Prostate gland (tissue), 2 donors: ENCODE measurements around the gene DSCAM.

Experiments
- CTCF ChIP-seq, 4 experiments: fragments of 200-600 bp in 2 of 4; fragments of 450-650 bp in 2 of 4; sonication (generic) in 2 of 4; IDR thresholded peaks; 1 replicate in 3 of 4; 2 replicates in 1 of 4; pipeline ENCODE4 v1.5.1; 2016 to 2019; ENCODE audit warnings: antibody characterized with exemption in 4 of 4, mild to moderate bottlenecking in 2 of 4, moderate library complexity in 2 of 4
- POLR2A ChIP-seq: fragments of 450-650 bp; IDR thresholded peaks from one replicate; pipeline ENCODE4 v1.6.1; 2016; ENCODE audit warnings: antibody characterized with exemption, mild to moderate bottlenecking
- POLR2AphosphoS5 ChIP-seq: sonication (generic); formaldehyde crosslinking; IDR thresholded peaks from one replicate; pipeline ENCODE4 v1.6.1; 2017; ENCODE audit warnings: antibody characterized with exemption

- TF ChIP-seq CTCF (IDR thresholded peaks at IDR 0.05) (no peak), POLR2AphosphoS5 (no peak), POLR2A (no peak)
Observed at GRCh38 chr21:40616377-40616704, 230.6 kb downstream of the DSCAM start.
